ENCODE measurements around the gene PRKD2.

Gene PRKD2

DNA sequence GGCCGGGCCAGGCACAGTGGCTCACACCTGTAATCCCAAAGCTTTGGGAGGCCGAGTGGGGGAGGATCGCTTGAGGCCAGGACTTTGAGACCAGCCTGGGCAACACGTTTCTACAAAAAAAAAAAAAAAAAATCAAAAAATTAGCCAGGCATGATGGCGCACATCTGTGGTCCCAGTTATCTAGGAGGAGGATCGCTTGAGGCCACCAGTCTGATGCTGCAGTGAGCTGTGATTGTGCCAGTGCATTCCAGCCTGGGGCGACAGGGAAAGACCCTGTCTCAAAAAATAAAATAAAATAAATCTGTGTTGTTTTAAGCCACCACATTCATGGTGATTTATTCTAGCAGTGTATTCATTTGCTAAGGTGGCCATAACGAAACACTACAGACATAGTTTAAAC lies 51.8 kb downstream of the PRKD2 start:
- H3K4me3 ChIP-seq (ENCODE audit: low read depth in 1 of 2, low read length in 2 of 2), result no peak overlapping the region
- no peaks in the 10 kb centered on the region for H3K27me3 ChIP-seq (ENCODE audit: control insufficient read depth in 1 of 2, insufficient read depth in 2 of 2, low read length in 2 of 2)
- no peak overlapping the region for H3K27ac ChIP-seq (ENCODE audit: low read depth, low read length)
- H3K9ac ChIP-seq (ENCODE audit: low read length), result no peak overlapping the region
- H3K4me1 ChIP-seq (ENCODE audit: insufficient read depth, low read length), result peaks cover 6% of the 10 kb centered on the region
- H3K36me3 ChIP-seq (ENCODE audit: insufficient read depth, low read length), result no peaks in the 10 kb centered on the region
- no peaks in the 10 kb centered on the region for H3K9me3 ChIP-seq (ENCODE audit: low read length)

DNA sequence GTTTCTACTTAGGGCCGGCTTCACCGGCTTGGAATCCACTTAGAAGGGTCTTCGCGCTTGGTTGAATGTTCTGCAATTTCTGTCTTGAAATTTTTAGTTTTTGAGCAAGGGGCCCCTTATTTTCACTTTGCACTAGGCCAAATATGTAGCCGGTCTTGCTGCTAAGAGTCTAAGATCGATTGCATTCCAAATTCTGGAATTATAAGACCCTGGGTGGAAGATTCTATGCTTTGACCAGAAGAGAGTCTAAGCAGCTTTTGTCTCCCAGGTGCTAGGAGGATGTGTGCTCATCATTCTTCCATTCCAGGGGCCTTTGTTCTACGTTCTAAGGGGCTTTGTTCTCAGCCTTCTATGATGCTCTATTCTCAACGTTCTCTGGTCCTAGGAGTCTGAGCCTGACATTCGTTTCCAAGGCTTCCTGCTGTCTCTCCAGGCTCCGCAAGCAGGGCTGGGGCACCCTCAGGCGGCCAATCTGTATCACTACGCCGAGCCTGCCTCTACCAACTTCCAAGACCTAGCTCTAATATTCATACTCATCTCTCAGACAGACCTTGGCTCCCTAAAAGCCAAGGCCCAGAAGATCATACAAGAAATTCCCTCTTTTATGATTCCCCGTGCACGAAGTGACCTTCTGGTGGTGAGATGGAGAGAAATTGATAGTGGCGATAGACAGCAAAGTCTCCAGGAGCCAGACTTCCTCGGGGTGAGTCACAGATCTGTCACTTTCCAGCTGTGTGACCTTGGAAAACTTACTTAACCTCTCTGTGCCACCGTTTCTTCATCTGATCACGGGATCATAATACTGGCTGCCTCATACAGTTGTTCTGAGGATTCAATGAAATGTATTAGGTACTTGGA lies 55.0 kb downstream of the PRKD2 start:
- Histone ChIP-seq H3K27me3 (ENCODE audit: control insufficient read depth in 1 of 2, insufficient read depth in 2 of 2, low read length in 2 of 2) (peaks cover 0 to 8% of the 10 kb centered on the region in 2 donors), H3K4me3 (ENCODE audit: low read depth in 1 of 2, low read length in 2 of 2) (peak overlapping the region; percentile 41 to 58), H3K4me1 (ENCODE audit: insufficient read depth, low read length) (peaks cover 17% of the 10 kb centered on the region), H3K9ac (ENCODE audit: low read length) (no peak overlapping the region), H3K27ac (ENCODE audit: low read depth, low read length) (peak overlapping the region; percentile 92), H3K9me3 (ENCODE audit: low read length) (no peaks in the 10 kb centered on the region), H3K36me3 (ENCODE audit: insufficient read depth, low read length) (peaks cover 2% of the 10 kb centered on the region)

DNA sequence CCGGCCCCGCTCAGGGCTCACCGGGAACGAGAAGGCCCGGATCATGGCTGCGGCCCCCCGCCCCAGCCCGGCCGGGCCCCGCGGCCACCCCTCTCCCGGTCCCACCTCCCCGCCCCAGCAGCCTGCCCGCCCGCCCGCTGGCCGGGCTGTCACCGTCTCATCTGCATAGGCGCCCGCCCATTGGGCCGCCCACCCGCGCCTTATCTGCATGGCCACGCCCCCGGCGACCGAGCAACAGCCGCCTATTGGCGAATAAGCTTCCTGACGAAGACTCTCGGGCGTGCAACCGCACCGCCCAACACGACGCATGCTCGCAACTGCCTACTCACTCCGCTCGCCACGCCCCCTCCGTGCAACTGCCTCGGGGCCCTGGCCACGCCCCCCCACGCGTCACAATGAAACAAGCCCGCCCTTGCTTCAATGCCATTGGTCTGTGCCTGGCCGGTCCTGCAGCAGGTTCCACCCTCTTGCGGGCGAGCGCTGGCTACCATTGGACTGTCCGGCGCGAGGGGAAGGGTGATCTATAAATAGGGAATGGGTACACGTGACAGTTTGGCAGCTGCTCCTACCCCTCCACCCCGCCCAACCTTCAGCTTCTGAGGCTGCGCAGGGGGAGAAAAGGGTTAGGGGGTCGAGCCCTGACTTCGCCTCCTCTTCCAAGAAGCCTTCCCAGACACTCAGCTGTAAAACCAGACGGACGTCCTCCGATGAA lies 55.7 kb downstream of the PRKD2 start, which contains the start of gene DACT3:
Gene DACT3, minus strand, starts transcription at position 163 of the 712 bp plus-strand sequence. Its CDS starts 118 bp downstream, at position 45.
- peak within 1 kb of the TSS; percentile 88 to 100 for H3K4me3 ChIP-seq (ENCODE audit: low read depth in 1 of 2, low read length in 2 of 2)
- H3K9ac ChIP-seq (ENCODE audit: low read length), result peak within 1 kb of the TSS; percentile 94
- peaks cover 21% of the 10 kb centered on the region for H3K4me1 ChIP-seq (ENCODE audit: insufficient read depth, low read length)
- peaks cover 0 to 8% of the 10 kb centered on the region in 2 donors for H3K27me3 ChIP-seq (ENCODE audit: control insufficient read depth in 1 of 2, insufficient read depth in 2 of 2, low read length in 2 of 2)
- peak within 1 kb of the TSS; percentile 92 for H3K27ac ChIP-seq (ENCODE audit: low read depth, low read length)
- no peaks in the 10 kb centered on the region for H3K9me3 ChIP-seq (ENCODE audit: low read length)
- H3K36me3 ChIP-seq (ENCODE audit: insufficient read depth, low read length), result peaks cover 6% of the 10 kb centered on the region

- Histone ChIP-seq H3K36me3 (ENCODE audit: insufficient read depth, low read length) (peaks cover 6% of the 10 kb centered on the region), H3K27ac (ENCODE audit: low read depth, low read length) (peak overlapping the region; percentile 89), H3K4me3 (ENCODE audit: low read depth in 1 of 2, low read length in 2 of 2) (peak overlapping the region; percentile 88 to 100), H3K27me3 (ENCODE audit: control insufficient read depth in 1 of 2, insufficient read depth in 2 of 2, low read length in 2 of 2) (peaks cover 0 to 8% of the 10 kb centered on the region in 2 donors), H3K9me3 (ENCODE audit: low read length) (no peaks in the 10 kb centered on the region), H3K4me1 (ENCODE audit: insufficient read depth, low read length) (peaks cover 21% of the 10 kb centered on the region), H3K9ac (ENCODE audit: low read length) (peak overlapping the region; percentile 94)
These were observed 56.3 kb downstream of the PRKD2 start for GRCh38 chr19:46660551-46661019.

- no peaks in the 10 kb centered on the region for H3K9me3 ChIP-seq (ENCODE audit: low read length)
- H3K4me1 ChIP-seq (ENCODE audit: insufficient read depth, low read length), result peaks cover 26% of the 10 kb centered on the region
- peaks cover 0 to 8% of the 10 kb centered on the region in 2 donors for H3K27me3 ChIP-seq (ENCODE audit: control insufficient read depth in 1 of 2, insufficient read depth in 2 of 2, low read length in 2 of 2)
- peaks cover 6% of the 10 kb centered on the region for H3K36me3 ChIP-seq (ENCODE audit: insufficient read depth, low read length)
- peak overlapping the region; percentile 88 to 100 for H3K4me3 ChIP-seq (ENCODE audit: low read depth in 1 of 2, low read length in 2 of 2)
- H3K27ac ChIP-seq (ENCODE audit: low read depth, low read length), result peak overlapping the region; percentile 89
- H3K9ac ChIP-seq (ENCODE audit: low read length), result peak overlapping the region; percentile 94
These were observed 56.9 kb downstream of the PRKD2 start for GRCh38 chr19:46660008-46660517.

DNA sequence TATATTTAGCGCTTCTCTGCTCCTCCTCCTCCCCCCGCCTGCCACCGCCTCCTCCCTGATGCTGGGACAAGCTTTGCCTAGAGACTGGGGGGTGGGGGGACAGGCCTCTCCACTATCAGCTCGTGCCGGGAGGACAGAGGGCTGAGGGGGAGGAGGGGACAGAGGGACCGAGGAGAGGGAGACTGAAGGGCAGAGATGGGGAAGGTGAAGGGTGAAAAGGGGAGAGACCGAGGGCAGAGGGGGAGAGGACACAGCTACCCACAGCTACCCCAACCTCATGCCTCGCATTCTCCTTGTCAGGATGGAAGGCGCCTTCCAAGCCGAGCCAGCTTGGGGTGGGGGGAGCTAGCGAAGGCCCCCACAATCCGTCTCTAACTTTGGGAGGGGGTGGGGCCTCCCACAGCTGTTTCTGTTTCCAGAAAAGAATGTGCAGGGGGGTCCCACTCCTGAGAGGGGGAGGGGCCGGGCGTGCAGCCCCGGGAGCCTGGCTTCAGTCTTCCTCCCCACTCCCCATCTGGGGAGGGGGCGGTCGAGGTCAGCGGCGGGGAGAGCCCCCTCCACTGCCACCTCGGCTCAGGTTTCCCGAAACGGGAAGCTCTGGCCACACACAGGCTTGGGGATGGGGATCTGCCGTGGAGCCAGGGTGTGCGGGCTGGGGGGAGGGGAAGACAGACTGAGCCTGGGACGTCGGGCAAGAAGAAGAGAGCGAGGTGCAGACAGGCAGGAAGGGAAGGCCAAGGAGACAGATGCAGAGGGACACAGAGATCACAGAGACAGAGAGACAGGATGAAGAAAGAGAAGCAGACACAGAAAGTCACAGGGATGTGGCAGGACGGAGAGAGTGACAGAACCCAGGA lies 57.5 kb downstream of the PRKD2 start:
- Histone ChIP-seq H3K4me3 (ENCODE audit: low read depth in 1 of 2, low read length in 2 of 2) (peak overlapping the region; percentile 88 to 100), H3K27me3 (ENCODE audit: control insufficient read depth in 1 of 2, insufficient read depth in 2 of 2, low read length in 2 of 2) (peaks cover 0 to 8% of the 10 kb centered on the region in 2 donors), H3K9ac (ENCODE audit: low read length) (peak overlapping the region; percentile 94), H3K4me1 (ENCODE audit: insufficient read depth, low read length) (peaks cover 31% of the 10 kb centered on the region), H3K27ac (ENCODE audit: low read depth, low read length) (peak overlapping the region; percentile 89), H3K9me3 (ENCODE audit: low read length) (no peaks in the 10 kb centered on the region), H3K36me3 (ENCODE audit: insufficient read depth, low read length) (peaks cover 6% of the 10 kb centered on the region)

DNA sequence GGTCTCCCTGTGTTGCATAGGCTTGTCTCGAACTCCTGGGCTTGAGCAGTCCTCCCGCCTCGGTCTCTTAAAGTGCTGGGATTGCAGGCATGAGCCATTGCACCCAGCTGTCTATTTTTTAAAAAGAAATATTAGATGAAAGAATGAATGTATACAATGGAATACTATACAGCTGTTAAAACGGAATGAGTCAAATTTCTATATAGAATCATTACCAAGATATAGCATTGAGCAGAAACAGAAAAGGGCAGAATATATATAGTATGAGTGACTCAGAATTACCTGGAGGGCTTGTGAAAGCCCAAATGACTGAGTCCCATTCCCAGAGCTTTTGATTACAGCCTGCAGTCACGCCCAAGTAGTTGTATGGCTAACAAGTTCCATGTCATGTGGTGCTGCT lies 60.4 kb downstream of the PRKD2 start:
- Histone ChIP-seq H3K27ac (ENCODE audit: low read depth, low read length) (peak overlapping the region; percentile 51), H3K4me3 (ENCODE audit: low read depth in 1 of 2, low read length in 2 of 2) (no peak overlapping the region), H3K27me3 (ENCODE audit: control insufficient read depth in 1 of 2, insufficient read depth in 2 of 2, low read length in 2 of 2) (peaks cover 0 to 8% of the 10 kb centered on the region in 2 donors), H3K9ac (ENCODE audit: low read length) (no peak overlapping the region), H3K36me3 (ENCODE audit: insufficient read depth, low read length) (peaks cover 6% of the 10 kb centered on the region), H3K9me3 (ENCODE audit: low read length) (no peaks in the 10 kb centered on the region), H3K4me1 (ENCODE audit: insufficient read depth, low read length) (peaks cover 45% of the 10 kb centered on the region)

- H3K4me3 ChIP-seq (ENCODE audit: low read depth in 1 of 2, low read length in 2 of 2), result peak overlapping the region in 1 of 2 donors; percentile 61
- peaks cover 43% of the 10 kb centered on the region for H3K4me1 ChIP-seq (ENCODE audit: insufficient read depth, low read length)
- H3K27ac ChIP-seq (ENCODE audit: low read depth, low read length), result peak overlapping the region; percentile 64
- peaks cover 0 to 7% of the 10 kb centered on the region in 2 donors for H3K27me3 ChIP-seq (ENCODE audit: control insufficient read depth in 1 of 2, insufficient read depth in 2 of 2, low read length in 2 of 2)
- H3K9ac ChIP-seq (ENCODE audit: low read length), result peak overlapping the region; percentile 71
- H3K9me3 ChIP-seq (ENCODE audit: low read length), result no peaks in the 10 kb centered on the region
- peaks cover 6% of the 10 kb centered on the region for H3K36me3 ChIP-seq (ENCODE audit: insufficient read depth, low read length)
These were observed 62.2 kb downstream of the PRKD2 start for GRCh38 chr19:46654621-46655152.

DNA sequence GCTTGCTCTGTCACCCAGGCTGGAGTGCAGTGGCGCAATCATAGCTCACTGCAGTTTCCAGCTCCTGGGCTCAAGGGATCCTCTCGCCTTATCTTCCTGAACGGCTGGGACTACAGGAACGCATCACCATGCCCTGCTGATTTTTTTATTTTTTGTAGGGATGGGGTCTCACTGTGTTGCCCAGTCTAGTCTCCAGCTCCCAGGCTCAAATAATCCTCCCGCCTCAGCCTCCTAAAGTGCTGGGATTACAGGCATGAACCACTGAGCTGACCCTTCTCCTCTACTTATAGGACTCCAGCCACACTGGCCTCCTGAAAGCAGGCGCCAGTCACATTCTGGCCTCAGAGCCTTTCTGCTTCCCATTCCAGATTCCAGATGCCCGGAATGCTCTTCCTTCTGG lies 66.5 kb downstream of the PRKD2 start:
- H3K9me3 ChIP-seq (ENCODE audit: low read length), result no peaks in the 10 kb centered on the region
- no peak overlapping the region for H3K9ac ChIP-seq (ENCODE audit: low read length)
- no peaks in the 10 kb centered on the region for H3K27me3 ChIP-seq (ENCODE audit: control insufficient read depth in 1 of 2, insufficient read depth in 2 of 2, low read length in 2 of 2)
- no peak overlapping the region for H3K27ac ChIP-seq (ENCODE audit: low read depth, low read length)
- peaks cover 5% of the 10 kb centered on the region for H3K36me3 ChIP-seq (ENCODE audit: insufficient read depth, low read length)
- peaks cover 27% of the 10 kb centered on the region for H3K4me1 ChIP-seq (ENCODE audit: insufficient read depth, low read length)
- H3K4me3 ChIP-seq (ENCODE audit: low read depth in 1 of 2, low read length in 2 of 2), result no peak overlapping the region
